Suprapubic skin (tissue), 4 donors: Measurements from ENCODE around the gene PIM1. TPM values are rescaled to one million over a fixed set of nuclear protein-coding genes. Genes with fewer than 3 reads are reported as not detected.

Experiments used
- DNase-seq, 2 donors: peaks; one replicate each; pipeline ENCODE4 v3.0.0-alpha.2; 2019; ENCODE audit warnings: low spot score in 2 of 2
- H3K27ac ChIP-seq: fragments of 200-600 bp; sonication (generic); one replicate; pipeline ENCODE4 v1.5.1; 2019
- H3K27me3 ChIP-seq: fragments of 200-600 bp; sonication (generic); one replicate; pipeline ENCODE4 v1.5.1; 2019
- H3K36me3 ChIP-seq: fragments of 200-600 bp; sonication (generic); one replicate; pipeline ENCODE4 v1.5.1; 2019
- H3K4me1 ChIP-seq: fragments of 200-600 bp; sonication (generic); one replicate; pipeline ENCODE4 v1.5.1; 2019
- H3K4me3 ChIP-seq: fragments of 200-600 bp; sonication (generic); one replicate; pipeline ENCODE4 v1.5.1; 2019; ENCODE audit warnings: mild to moderate bottlenecking
- H3K9me3 ChIP-seq: fragments of 200-600 bp; sonication (generic); one replicate; pipeline ENCODE4 v1.5.1; 2019
- EP300 ChIP-seq: sonication (generic); formaldehyde crosslinking; IDR thresholded peaks from one replicate; pipeline ENCODE4 v1.6.1; 2017; ENCODE audit warnings: antibody characterized with exemption
- POLR2A ChIP-seq, 2 donors: fragments of 450-650 bp; IDR thresholded peaks; one replicate each; pipeline ENCODE4 v1.6.1; 2017; ENCODE audit warnings: antibody characterized with exemption in 2 of 2, mild to moderate bottlenecking in 2 of 2, moderate library complexity in 2 of 2
- POLR2AphosphoS5 ChIP-seq, 3 donors: sonication (generic); formaldehyde crosslinking; IDR thresholded peaks; one replicate each; pipeline ENCODE4 v1.6.1; 2017; ENCODE audit warnings: antibody characterized with exemption in 3 of 3
- WGBS: methylation state at CpG from one replicate; pipeline ENCODE4 v1.1.5; 2018; 5-methylcytosine and 5-hydroxymethylcytosine counted together
- total RNA-seq, 4 donors: library from RNA; depleted of rRNA; stranded (reverse); fragments of >200 nt; gene quantifications; one replicate each; pipeline ENCODE4 v1.1.0, GENCODE V29; 2016
- TF ChIP-seq, protein P1 (sequence below), 2 donors: fragments of 200-600 bp in 1 of 2; fragments of 450-650 bp in 1 of 2; sonication (generic) in 1 of 2; IDR thresholded peaks; one replicate each; pipeline ENCODE4 v1.5.1; 2016 to 2019; ENCODE audit warnings: antibody characterized with exemption in 2 of 2, mild to moderate bottlenecking in 1 of 2, moderate library complexity in 1 of 2

Gene PIM1
- total RNA-seq = 100 to 1,000 TPM in 2 of 4 donors, 10 to 100 TPM in 2; 63.6 to 158 (median 110) TPM

DNA sequence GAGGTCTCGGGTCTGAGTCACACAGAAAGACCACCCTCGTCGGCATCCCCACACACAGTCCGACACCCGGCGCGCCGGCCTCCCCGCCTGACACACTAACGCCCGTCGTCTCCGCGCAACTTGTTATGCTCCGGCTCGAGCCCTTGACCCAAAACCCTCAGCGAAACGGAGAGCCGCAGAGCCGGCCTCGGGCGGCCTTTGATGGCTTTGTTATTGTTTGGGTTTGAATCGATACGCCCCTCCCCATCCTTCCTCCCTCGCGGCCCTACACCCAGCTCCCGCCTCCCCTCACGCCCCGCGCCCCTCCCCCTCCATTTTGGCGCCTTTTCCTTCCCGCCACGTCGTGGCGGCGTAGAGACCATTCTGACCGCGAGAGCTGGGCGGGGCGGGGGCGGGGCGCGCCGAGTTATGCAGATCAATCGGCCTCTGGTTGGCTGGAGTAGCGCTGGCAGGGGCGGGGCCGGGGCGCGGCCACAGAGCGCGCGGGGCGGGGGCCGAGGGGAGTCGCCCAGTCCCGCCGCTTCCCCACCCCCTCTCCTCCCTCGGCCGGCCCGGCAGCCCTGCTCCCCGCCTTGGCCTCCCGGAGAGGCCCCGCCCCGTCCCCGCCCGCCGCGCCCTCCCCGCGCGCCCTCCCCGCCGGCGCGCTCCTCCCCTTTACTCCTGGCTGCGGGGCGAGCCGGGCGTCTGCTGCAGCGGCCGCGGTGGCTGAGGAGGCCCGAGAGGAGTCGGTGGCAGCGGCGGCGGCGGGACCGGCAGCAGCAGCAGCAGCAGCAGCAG is at the start of gene PIM1:
Gene PIM1, plus strand, starts transcription at position 657 of the 777 bp plus-strand sequence. CDS start 424 bp downstream, outside the sequence.
- no peaks in the 10 kb centered on the region for H3K27me3 ChIP-seq
- no peaks in the 10 kb centered on the region for H3K9me3 ChIP-seq
- DNase-seq = peak; percentile 99
- WGBS = 0% methylated on average over 12 of the region's 90 CpGs
- H3K4me3 ChIP-seq = peak within 1 kb of the TSS; percentile 76
- peak within 1 kb of the TSS; percentile 89 for H3K27ac ChIP-seq
- TF ChIP-seq POLR2AphosphoS5 (IDR thresholded peaks at IDR 0.05) = peak in 2 of 3 donors; percentile 33 to 68
- TF ChIP-seq POLR2A (IDR thresholded peaks at IDR 0.05) = peak in 1 of 2 donors; percentile 80
- TF ChIP-seq EP300 = no peak
- peaks cover 43% of the 10 kb centered on the region for H3K4me1 ChIP-seq
- peaks cover 19% of the 10 kb centered on the region for H3K36me3 ChIP-seq

DNA sequence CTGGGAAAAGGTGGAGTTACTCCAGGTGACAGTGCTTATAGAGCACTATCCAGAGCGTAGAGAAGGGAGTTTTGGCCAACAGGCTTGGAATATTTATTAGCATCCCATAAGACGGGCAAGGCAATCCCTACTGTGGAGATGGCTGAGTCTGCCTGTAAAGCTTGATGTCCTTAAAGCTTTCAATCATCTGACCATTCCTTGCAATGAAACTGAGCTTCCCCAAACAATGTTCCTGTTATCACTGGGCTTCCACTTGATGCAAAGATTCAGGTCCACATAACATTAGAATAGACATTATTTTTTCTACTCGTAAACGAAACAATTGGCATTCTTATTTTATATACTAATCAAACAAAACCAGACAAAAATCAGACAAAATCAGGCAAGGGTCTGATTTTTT is 48.4 kb upstream of the PIM1 start:
- Histone ChIP-seq H3K27ac (no peak overlapping the region), H3K36me3 (no peaks in the 10 kb centered on the region), H3K4me3 (no peak overlapping the region), H3K27me3 (no peaks in the 10 kb centered on the region), H3K4me1 (no peaks in the 10 kb centered on the region), H3K9me3 (no peaks in the 10 kb centered on the region)
- 95% methylated on average over 4 of the region's 4 CpGs for WGBS
- no peak for TF ChIP-seq POLR2AphosphoS5 (IDR thresholded peaks at IDR 0.05)
- no peak for TF ChIP-seq POLR2A (IDR thresholded peaks at IDR 0.05)
- TF ChIP-seq, protein P1, sequence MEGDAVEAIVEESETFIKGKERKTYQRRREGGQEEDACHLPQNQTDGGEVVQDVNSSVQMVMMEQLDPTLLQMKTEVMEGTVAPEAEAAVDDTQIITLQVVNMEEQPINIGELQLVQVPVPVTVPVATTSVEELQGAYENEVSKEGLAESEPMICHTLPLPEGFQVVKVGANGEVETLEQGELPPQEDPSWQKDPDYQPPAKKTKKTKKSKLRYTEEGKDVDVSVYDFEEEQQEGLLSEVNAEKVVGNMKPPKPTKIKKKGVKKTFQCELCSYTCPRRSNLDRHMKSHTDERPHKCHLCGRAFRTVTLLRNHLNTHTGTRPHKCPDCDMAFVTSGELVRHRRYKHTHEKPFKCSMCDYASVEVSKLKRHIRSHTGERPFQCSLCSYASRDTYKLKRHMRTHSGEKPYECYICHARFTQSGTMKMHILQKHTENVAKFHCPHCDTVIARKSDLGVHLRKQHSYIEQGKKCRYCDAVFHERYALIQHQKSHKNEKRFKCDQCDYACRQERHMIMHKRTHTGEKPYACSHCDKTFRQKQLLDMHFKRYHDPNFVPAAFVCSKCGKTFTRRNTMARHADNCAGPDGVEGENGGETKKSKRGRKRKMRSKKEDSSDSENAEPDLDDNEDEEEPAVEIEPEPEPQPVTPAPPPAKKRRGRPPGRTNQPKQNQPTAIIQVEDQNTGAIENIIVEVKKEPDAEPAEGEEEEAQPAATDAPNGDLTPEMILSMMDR (IDR thresholded peaks at IDR 0.05) = no peak
- no peak for TF ChIP-seq EP300
- no peak for DNase-seq

GRCh38 chr6:37122861-37123260 is 47.1 kb upstream of the PIM1 start:
- H3K4me3 ChIP-seq = no peak overlapping the region
- DNase-seq = no peak
- 89% methylated on average over 5 of the region's 5 CpGs for WGBS

GRCh38 chr6:37123957-37124729 is 45.8 kb upstream of the PIM1 start:
- H3K27me3 ChIP-seq = no peaks in the 10 kb centered on the region
- WGBS = 94% methylated on average over 15 of the region's 15 CpGs
- no peaks in the 10 kb centered on the region for H3K9me3 ChIP-seq
- H3K4me1 ChIP-seq = no peaks in the 10 kb centered on the region
- H3K27ac ChIP-seq = no peak overlapping the region
- TF ChIP-seq POLR2A (IDR thresholded peaks at IDR 0.05) (no peak), POLR2AphosphoS5 (IDR thresholded peaks at IDR 0.05) (no peak), EP300 (no peak)
- TF ChIP-seq, protein P1 (IDR thresholded peaks at IDR 0.05) = no peak
- no peaks in the 10 kb centered on the region for H3K36me3 ChIP-seq
- no peak for DNase-seq
- H3K4me3 ChIP-seq = no peak overlapping the region

More at GRCh38 chr6:37122861-37123260, 47.1 kb upstream of the PIM1 start:
- Histone ChIP-seq H3K9me3 (no peaks in the 10 kb centered on the region), H3K27ac (no peak overlapping the region), H3K4me1 (no peaks in the 10 kb centered on the region), H3K36me3 (no peaks in the 10 kb centered on the region), H3K27me3 (no peaks in the 10 kb centered on the region)
- TF ChIP-seq POLR2AphosphoS5 (IDR thresholded peaks at IDR 0.05) = no peak
- TF ChIP-seq, protein P1 (IDR thresholded peaks at IDR 0.05) = no peak
- no peak for TF ChIP-seq EP300
- TF ChIP-seq POLR2A (IDR thresholded peaks at IDR 0.05) = no peak

DNA sequence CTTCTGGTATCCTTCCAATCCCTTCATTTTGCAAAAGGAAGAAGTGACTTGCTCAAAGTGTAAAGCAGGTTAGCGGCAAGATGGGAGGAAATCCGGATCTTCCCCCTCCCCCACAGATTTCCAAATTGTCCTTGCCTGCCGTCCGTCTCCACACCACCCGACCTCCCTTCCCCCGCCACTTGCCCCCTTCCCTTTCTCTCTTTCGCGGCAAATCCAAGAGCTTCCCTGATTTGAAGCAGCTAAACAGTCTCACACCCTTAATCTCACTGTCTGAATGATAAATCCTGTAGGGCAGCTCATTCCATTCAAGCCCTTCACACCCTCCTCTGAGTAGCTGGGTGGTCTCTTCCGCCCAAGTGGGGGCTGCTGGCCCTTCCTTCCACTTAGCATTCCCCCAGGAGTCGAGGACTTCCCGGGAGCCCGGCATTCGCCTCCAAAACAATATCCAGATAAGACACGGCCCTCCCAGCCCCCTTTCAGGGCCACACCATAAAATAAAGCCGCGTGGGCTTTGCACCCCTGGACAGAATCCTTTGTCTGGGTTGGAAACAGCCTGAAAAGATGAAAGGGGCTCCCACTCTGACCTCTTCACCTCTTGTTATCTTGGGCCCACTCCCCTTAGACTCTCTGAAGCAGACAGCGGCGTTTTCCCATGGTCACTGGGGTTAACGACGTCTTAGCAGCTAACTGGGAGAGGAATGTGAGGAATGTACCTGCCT is 44.0 kb upstream of the PIM1 start:
- WGBS = 54% methylated on average over 20 of the region's 20 CpGs
- no peak for DNase-seq
- no peak overlapping the region for H3K27ac ChIP-seq

More for the DNA sequence above, 44.0 kb upstream of the PIM1 start:
- no peak for TF ChIP-seq EP300
- no peak for TF ChIP-seq POLR2A (IDR thresholded peaks at IDR 0.05)
- TF ChIP-seq, protein P1 (IDR thresholded peaks at IDR 0.05) = no peak
- no peak for TF ChIP-seq POLR2AphosphoS5 (IDR thresholded peaks at IDR 0.05)
- Histone ChIP-seq H3K4me3 (no peak overlapping the region), H3K9me3 (no peaks in the 10 kb centered on the region), H3K4me1 (peaks cover 4% of the 10 kb centered on the region), H3K36me3 (no peaks in the 10 kb centered on the region), H3K27me3 (no peaks in the 10 kb centered on the region)
